ES-I3 (cell line): ENCODE measurements around the gene MBNL3.

Experiments used
- H3K36me3 ChIP-seq: 2 replicates; pipeline ENCODE4 v1.6.1; 2013; ENCODE audit warnings: mild to moderate bottlenecking, low read length, control low read depth, moderate library complexity; ENCODE audit not compliant: insufficient read depth
- H3K4me1 ChIP-seq: 2 replicates; pipeline ENCODE4 v1.6.1; 2013; ENCODE audit warnings: mild to moderate bottlenecking, control low read depth, low read length; ENCODE audit not compliant: insufficient read depth
- H3K9ac ChIP-seq: 2 replicates; pipeline ENCODE4 v1.6.1; 2013; ENCODE audit warnings: low read depth, mild to moderate bottlenecking, low read length, moderate library complexity
- H3K9me3 ChIP-seq: 2 replicates; pipeline ENCODE4 v1.6.1; 2013; ENCODE audit warnings: mild to moderate bottlenecking, low read length, moderate library complexity; ENCODE audit not compliant: control insufficient read depth, insufficient read depth

MBNL3 gene

DNA sequence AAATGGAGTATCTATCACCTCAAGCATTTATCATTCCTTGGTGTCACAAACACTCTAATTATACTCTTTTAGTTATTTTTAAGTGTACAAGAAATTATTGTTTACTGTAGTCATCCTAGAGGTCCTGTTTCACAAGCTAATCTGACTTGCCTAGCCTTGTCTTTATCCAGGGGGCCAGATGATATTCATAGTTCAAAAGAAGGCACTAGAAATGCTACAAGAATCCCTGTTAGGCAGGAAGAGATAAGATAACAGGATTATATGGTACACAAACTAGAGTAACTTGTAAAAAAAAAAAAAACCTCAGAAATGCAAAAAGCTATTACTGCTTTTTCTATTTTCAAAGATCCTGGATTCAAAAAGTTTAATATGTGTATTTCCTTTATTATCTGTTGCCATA is 95.8 kb downstream of the MBNL3 start:
- Histone ChIP-seq H3K36me3 (no peaks in the 10 kb centered on the region), H3K9me3 (no peaks in the 10 kb centered on the region), H3K9ac (no peak overlapping the region), H3K4me1 (no peaks in the 10 kb centered on the region)

DNA sequence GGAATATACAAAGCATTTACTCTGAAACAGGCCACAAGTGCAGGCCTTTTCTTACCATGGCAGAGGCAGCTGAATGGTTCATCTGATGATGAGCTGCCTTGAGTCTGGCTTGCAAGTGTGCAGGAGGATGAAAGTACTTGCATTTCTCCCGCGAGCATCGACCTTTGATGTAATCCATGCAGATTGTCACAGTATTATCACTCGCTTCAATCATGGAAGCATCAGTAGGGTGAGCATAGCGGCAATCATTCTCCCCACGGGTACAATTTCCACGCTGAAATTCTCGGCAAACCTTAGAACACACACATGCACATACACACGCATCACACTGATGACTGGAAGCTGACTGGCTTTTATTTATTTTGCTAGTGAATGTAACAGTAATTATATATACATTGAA is 98.0 kb downstream of the MBNL3 start:
- no peaks in the 10 kb centered on the region for H3K4me1 ChIP-seq

DNA sequence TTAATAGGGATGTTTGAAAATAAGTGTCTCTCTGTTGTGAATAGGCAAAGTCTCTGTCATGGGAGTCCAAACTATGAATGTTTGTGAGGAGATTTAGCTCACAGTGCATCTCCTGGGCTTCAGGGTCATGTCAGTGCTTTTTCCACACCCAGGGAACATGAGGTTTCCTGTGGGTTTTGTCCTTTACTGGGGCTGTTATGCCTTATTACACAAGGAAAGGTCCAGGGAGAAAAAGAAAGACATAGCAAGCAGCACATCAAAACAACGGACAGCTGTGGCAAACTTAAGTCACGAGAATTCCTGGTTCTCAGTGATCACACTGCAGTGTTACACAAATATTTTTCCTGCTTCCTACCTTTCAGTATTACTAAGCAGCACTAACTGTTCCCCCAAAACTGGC is 99.4 kb downstream of the MBNL3 start:
- no peaks in the 10 kb centered on the region for H3K36me3 ChIP-seq
- H3K4me1 ChIP-seq, result no peaks in the 10 kb centered on the region
- H3K9me3 ChIP-seq, result no peaks in the 10 kb centered on the region
- no peak overlapping the region for H3K9ac ChIP-seq

More for the DNA sequence above, 98.0 kb downstream of the MBNL3 start:
- Histone ChIP-seq H3K9me3 (no peaks in the 10 kb centered on the region), H3K9ac (no peak overlapping the region), H3K36me3 (no peaks in the 10 kb centered on the region)

GRCh38 chrX:132388371-132388770 is 100.5 kb downstream of the MBNL3 start:
- no peaks in the 10 kb centered on the region for H3K9me3 ChIP-seq
- H3K36me3 ChIP-seq, result no peaks in the 10 kb centered on the region
- no peaks in the 10 kb centered on the region for H3K4me1 ChIP-seq
- no peak overlapping the region for H3K9ac ChIP-seq

GRCh38 chrX:132384301-132384700 is 104.5 kb downstream of the MBNL3 start:
- Histone ChIP-seq H3K9me3 (no peaks in the 10 kb centered on the region), H3K36me3 (no peaks in the 10 kb centered on the region), H3K9ac (no peak overlapping the region), H3K4me1 (no peaks in the 10 kb centered on the region)

- no peak overlapping the region for H3K9ac ChIP-seq
- no peaks in the 10 kb centered on the region for H3K9me3 ChIP-seq
- H3K4me1 ChIP-seq, result peaks cover 4% of the 10 kb centered on the region; the same call in 1 of the 2 replicates
- no peaks in the 10 kb centered on the region for H3K36me3 ChIP-seq
Measured at GRCh38 chrX:132382068-132382467, 106.8 kb downstream of the MBNL3 start.

DNA sequence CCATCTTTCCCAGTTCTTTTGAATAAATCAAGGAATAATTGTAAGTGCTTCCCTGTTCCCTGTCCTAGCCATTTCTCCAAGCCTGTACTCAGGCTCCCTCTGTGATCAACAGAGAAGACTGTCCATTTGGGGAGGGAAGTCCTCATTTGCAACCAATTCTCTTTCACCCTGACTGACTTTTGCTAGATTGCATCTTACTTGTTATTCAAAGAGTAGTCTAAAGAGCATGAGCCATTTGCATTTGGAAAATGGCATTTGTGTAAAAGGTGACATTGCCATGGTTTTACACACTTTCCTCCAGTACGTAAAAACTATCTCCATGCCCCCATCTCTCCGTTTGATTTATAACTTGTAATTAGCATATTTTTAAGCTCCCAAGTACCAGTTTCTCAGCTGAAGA is 110.6 kb downstream of the MBNL3 start:
- H3K9me3 ChIP-seq, result no peaks in the 10 kb centered on the region
- H3K36me3 ChIP-seq, result no peaks in the 10 kb centered on the region
- peaks cover 4% of the 10 kb centered on the region; the same call in 1 of the 2 replicates for H3K4me1 ChIP-seq
- H3K9ac ChIP-seq, result no peak overlapping the region

GRCh38 chrX:132375941-132376340 is 112.9 kb downstream of the MBNL3 start:
- Histone ChIP-seq H3K4me1 (peaks cover 4% of the 10 kb centered on the region; the same call in 1 of the 2 replicates), H3K9me3 (no peaks in the 10 kb centered on the region), H3K36me3 (no peaks in the 10 kb centered on the region), H3K9ac (no peak overlapping the region)

GRCh38 chrX:132373610-132374009 is 115.2 kb downstream of the MBNL3 start:
- Histone ChIP-seq H3K9ac (no peak overlapping the region), H3K36me3 (no peaks in the 10 kb centered on the region), H3K4me1 (peaks cover 4% of the 10 kb centered on the region; the same call in 1 of the 2 replicates), H3K9me3 (no peaks in the 10 kb centered on the region)

- Histone ChIP-seq H3K4me1 (0 out of 2 replicates have a peak, but pooled peaks cover 4% of the 10 kb centered on the region), H3K36me3 (no peaks in the 10 kb centered on the region), H3K9me3 (no peaks in the 10 kb centered on the region), H3K9ac (no peak overlapping the region)
Measured at GRCh38 chrX:132369617-132370326, 119.1 kb downstream of the MBNL3 start.

DNA sequence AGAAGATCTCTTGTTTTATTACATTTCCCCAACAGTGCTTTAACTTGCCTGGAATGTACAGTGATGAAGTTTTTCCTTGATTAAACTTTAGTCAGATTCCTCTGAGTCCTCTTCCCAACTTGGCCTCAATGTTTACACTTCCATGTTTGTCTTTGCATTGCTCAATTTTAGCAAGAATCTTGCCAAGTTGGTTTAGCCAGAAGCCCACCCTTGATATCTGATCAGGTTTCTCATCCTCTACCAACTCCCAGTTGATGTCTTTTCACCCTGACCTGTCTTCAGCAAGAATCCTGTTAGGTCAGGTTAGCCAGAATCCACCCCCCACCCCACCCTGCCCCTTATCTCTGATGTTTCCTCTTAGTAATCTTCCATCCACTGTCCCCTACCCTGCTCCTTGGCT is 120.9 kb downstream of the MBNL3 start:
- H3K36me3 ChIP-seq, result no peaks in the 10 kb centered on the region
- H3K4me1 ChIP-seq, result peaks cover 12% of the 10 kb centered on the region; the same call in 1 of the 2 replicates
- no peak overlapping the region for H3K9ac ChIP-seq
- no peaks in the 10 kb centered on the region for H3K9me3 ChIP-seq

- peaks cover 12% of the 10 kb centered on the region; the same call in 1 of the 2 replicates for H3K4me1 ChIP-seq
- H3K9ac ChIP-seq, result no peak overlapping the region
- H3K9me3 ChIP-seq, result no peaks in the 10 kb centered on the region
- no peaks in the 10 kb centered on the region for H3K36me3 ChIP-seq
Measured at GRCh38 chrX:132367314-132367713, 121.5 kb downstream of the MBNL3 start.

- Histone ChIP-seq H3K36me3 (no peaks in the 10 kb centered on the region), H3K9me3 (no peaks in the 10 kb centered on the region), H3K9ac (no peak overlapping the region), H3K4me1 (peaks cover 12% of the 10 kb centered on the region; the same call in 1 of the 2 replicates)
Measured at GRCh38 chrX:132365490-132365889, 123.3 kb downstream of the MBNL3 start.

DNA sequence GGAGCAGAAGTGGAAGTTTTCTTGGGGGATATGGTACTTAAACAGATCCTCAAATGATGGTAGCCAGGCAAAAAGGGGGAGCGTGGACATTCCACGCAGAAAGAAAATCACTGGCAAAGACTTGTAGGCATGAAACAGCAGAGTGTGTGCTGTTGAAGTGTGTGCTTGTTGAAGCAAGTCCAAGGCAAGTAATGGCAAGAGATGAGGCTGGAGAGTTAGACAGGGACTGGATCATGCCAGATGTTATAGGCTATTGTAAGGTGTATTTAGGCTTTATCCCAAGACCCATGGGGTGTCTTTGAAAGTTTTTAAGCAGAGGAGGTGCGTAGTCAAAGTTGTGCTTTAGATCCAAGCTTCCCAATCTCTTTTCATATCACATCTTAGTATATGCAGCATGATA is 124.5 kb downstream of the MBNL3 start:
- Histone ChIP-seq H3K4me1 (peaks cover 12% of the 10 kb centered on the region; the same call in 1 of the 2 replicates), H3K36me3 (no peaks in the 10 kb centered on the region), H3K9me3 (no peaks in the 10 kb centered on the region), H3K9ac (no peak overlapping the region)

DNA sequence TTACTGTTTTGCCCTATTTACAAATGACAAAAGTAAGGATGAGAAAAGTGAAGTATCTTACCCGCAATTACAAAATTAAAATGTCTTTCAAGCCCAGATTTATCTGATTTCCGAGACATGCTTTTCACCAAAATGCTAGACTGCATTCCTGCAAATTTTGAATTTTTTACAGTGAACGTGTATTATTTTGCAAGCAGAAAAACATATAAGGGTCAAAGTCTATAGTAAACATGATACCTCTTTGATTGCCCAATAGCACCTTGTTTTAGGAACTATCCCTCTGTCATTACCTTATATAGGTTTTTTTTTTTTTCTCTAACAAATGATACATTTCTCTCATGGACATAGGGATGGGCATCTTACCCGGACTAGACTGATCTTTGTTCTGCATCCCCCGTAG is 135.4 kb downstream of the MBNL3 start:
- H3K9ac ChIP-seq, result no peak overlapping the region
- H3K9me3 ChIP-seq, result no peaks in the 10 kb centered on the region
- H3K36me3 ChIP-seq, result no peaks in the 10 kb centered on the region
- H3K4me1 ChIP-seq, result no peaks in the 10 kb centered on the region
